ENCODE measurements around the gene ZNF789.
A peak's percentile ranks its signal among the peaks of the same experiment; 100 is the strongest.

Gene ZNF789

DNA sequence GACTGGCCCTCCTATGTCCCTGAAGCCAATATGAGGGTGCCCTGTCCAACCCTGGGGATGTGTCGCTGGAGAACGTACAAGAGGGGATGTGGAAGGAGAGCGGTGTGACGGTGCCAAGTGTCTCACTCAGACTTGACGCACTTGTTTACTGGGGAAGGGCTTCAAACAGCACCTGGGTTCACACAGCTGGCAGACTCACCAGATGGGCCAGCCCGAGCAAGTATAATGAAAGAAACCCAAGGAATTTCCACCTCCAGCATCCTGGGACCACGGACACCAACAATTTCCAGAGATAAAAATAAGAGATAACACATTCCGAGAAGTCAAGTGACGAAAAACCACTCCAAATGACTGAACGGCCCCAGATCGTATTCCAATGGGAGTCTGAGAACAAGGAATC is 12.0 kb upstream of the ZNF789 start:
- TF ChIP-seq, protein P1, sequence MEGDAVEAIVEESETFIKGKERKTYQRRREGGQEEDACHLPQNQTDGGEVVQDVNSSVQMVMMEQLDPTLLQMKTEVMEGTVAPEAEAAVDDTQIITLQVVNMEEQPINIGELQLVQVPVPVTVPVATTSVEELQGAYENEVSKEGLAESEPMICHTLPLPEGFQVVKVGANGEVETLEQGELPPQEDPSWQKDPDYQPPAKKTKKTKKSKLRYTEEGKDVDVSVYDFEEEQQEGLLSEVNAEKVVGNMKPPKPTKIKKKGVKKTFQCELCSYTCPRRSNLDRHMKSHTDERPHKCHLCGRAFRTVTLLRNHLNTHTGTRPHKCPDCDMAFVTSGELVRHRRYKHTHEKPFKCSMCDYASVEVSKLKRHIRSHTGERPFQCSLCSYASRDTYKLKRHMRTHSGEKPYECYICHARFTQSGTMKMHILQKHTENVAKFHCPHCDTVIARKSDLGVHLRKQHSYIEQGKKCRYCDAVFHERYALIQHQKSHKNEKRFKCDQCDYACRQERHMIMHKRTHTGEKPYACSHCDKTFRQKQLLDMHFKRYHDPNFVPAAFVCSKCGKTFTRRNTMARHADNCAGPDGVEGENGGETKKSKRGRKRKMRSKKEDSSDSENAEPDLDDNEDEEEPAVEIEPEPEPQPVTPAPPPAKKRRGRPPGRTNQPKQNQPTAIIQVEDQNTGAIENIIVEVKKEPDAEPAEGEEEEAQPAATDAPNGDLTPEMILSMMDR (IDR thresholded peaks at IDR 0.05; ENCODE audit: unreplicated experiment in 3 of 3): no peak
- no peaks in the 10 kb centered on the region for H3K27me3 Mint-ChIP-seq (ENCODE audit: low read depth)
- H3K36me3 Mint-ChIP-seq (ENCODE audit: low read depth): peaks cover 53% of the 10 kb centered on the region
- H3K27ac Mint-ChIP-seq: no peak overlapping the region
- H3K4me1 Mint-ChIP-seq: peaks cover 46% of the 10 kb centered on the region
- H3K4me3 Mint-ChIP-seq: peak overlapping the region in 2 of 3 experiments; percentile 11 to 16
- no peaks in the 10 kb centered on the region for H3K9me3 Mint-ChIP-seq

DNA sequence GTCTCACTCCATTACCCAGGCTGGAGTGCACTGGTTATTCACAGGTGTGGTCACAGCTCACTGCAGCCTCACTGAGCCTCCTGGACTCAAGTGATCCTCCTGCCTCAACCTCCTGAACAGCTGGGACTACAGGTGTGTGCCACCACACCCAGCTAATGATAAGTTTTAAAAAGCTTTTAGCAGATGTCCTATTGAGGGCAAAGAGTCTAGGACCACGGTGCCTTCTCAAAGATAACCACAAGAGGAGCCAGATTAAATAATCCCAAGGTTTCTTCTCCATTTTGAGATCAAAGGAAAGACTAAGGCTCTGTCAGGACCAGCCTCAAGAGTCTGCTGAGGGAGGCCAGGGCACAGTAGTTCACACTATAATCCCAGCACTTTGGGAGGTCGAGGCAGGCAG is 11.5 kb upstream of the ZNF789 start:
- Mint-ChIP-seq H3K27ac (no peak overlapping the region), H3K27me3 (ENCODE audit: low read depth) (no peaks in the 10 kb centered on the region), H3K4me3 (peak overlapping the region in 2 of 3 experiments; percentile 19 to 32), H3K4me1 (peaks cover 49% of the 10 kb centered on the region), H3K9me3 (no peaks in the 10 kb centered on the region), H3K36me3 (ENCODE audit: low read depth) (peaks cover 51% of the 10 kb centered on the region)
- TF ChIP-seq, protein P1 (IDR thresholded peaks at IDR 0.05; ENCODE audit: unreplicated experiment in 3 of 3): no peak

DNA sequence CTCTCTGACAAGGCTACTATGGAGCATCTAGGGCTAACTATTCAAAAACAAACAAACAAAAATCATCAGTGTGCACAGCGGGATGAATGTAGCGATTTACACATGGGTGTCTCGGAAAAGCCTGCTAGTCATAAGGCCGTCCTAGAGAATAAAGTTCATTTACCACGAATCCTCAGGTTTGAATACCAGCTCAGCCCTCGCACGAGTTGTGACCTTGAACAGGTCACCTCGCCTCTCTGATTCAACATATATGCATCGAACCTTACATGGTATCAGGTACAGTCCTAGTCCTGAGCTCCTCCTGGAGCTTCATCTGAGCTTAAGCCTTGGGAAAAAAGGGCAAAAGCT is 7.3 kb upstream of the ZNF789 start:
- Mint-ChIP-seq H3K36me3 (ENCODE audit: low read depth) (peaks cover 21% of the 10 kb centered on the region), H3K4me3 (peak overlapping the region; percentile 86 to 94 (median 93)), H3K4me1 (peaks cover 24% of the 10 kb centered on the region), H3K9me3 (no peaks in the 10 kb centered on the region), H3K27me3 (ENCODE audit: low read depth) (peaks cover 18% of the 10 kb centered on the region), H3K27ac (peak overlapping the region; percentile 85 to 97 (median 90))
- TF ChIP-seq, protein P1 (IDR thresholded peaks at IDR 0.05; ENCODE audit: unreplicated experiment in 3 of 3): no peak

DNA sequence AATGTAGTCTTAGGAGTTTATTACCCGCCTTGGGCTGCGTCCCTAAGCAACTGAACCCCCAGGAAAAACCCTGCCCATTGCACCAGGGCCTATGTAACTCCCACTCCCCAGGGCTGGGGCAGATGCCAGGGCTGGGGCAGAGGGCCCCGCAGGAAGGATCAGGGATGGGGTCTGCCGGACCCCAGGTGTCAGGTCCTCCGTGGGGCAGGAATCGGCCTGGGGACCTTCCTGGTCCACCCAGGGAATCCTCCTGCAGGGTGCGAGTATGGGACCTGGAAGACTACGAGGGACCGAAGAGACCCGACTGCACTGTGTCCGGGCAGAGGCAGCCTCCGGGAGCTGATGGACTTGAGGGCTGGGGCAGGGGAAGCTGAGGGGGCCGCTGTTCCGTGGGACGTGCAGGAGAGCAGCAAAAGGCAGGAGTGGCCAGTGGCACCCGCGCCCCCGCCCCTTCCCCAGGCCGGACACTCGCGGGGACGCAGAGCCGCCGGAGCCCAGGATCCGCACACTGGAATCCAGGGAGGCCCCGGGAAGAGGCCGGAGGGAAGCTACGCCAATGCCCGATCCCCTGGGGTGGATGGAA is 4.3 kb upstream of the ZNF789 start:
- peaks cover 11% of the 10 kb centered on the region for H3K36me3 Mint-ChIP-seq (ENCODE audit: low read depth)
- H3K9me3 Mint-ChIP-seq: no peaks in the 10 kb centered on the region
- no peak overlapping the region for H3K27ac Mint-ChIP-seq
- TF ChIP-seq, protein P1 (IDR thresholded peaks at IDR 0.05; ENCODE audit: unreplicated experiment in 3 of 3): no peak
- H3K4me3 Mint-ChIP-seq: peak overlapping the region; percentile 32 to 63 (median 56)
- H3K4me1 Mint-ChIP-seq: peaks cover 26% of the 10 kb centered on the region
- H3K27me3 Mint-ChIP-seq (ENCODE audit: low read depth): peaks cover 28% of the 10 kb centered on the region

DNA sequence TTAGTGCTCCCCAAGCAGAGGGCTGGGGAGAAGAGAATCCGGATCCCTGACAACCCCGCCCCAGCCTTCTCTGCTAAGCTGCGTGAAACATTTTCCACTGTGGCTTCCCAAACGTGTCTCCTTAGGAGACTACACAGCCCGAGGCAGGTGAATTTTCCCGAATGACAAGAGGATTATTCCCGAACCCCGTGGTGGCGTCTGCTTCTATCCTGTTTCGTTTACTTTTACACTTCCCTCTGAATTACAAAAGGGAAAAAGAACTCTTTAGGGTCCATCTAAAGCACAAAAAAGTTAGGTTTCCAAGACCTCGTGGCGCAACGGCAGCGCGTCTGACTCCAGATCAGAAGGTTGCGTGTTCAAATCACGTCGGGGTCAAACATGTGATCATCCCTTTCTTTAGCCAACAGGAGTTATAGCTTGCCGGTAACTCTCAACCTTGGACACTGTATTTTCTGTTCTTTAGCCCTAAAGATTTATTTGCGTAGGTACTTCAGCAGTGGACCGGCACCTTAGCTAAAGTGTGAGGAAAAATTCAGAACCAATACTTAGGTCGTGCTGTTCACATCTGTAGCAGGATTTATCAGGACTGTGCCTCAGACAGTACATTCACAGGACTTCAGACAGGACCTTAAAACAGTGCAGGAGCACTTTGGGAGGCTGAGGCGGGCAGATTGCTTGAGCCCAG is 3.2 kb upstream of the ZNF789 start:
- TF ChIP-seq, protein P1 (IDR thresholded peaks at IDR 0.05; ENCODE audit: unreplicated experiment in 3 of 3): no peak
- Mint-ChIP-seq H3K27me3 (ENCODE audit: low read depth) (peaks cover 28% of the 10 kb centered on the region), H3K27ac (peak overlapping the region in 1 of 3 experiments; percentile 64), H3K36me3 (ENCODE audit: low read depth) (peaks cover 4% of the 10 kb centered on the region), H3K4me3 (peak overlapping the region; percentile 34 to 72 (median 59)), H3K9me3 (no peaks in the 10 kb centered on the region), H3K4me1 (peaks cover 21% of the 10 kb centered on the region)

DNA sequence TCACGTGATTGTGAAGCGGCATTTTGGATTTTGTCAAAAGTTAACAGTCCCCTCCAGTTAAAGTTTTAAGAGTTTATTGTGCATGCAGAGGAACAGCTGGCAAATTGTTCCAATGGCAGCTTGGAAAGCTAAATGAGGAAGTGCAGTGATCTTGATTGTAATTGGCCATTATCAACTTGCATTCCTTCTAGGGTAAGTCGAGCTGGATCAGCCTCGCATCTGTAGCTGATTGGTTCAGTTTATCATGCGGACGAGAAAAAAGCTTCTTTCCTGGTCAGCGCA is 566 bp downstream of the ZNF789 start:
- TF ChIP-seq, protein P1 (IDR thresholded peaks at IDR 0.05; ENCODE audit: unreplicated experiment in 3 of 3): no peak
- Mint-ChIP-seq H3K27me3 (ENCODE audit: low read depth) (peaks cover 24% of the 10 kb centered on the region), H3K27ac (peak overlapping the region; percentile 85 to 99 (median 96)), H3K4me1 (peaks cover 10% of the 10 kb centered on the region), H3K36me3 (ENCODE audit: low read depth) (peaks cover 14% of the 10 kb centered on the region), H3K4me3 (peak overlapping the region; percentile 98), H3K9me3 (no peaks in the 10 kb centered on the region)

Data from nephron (organoid).